ENCODE results near the gene EFNA1.

Gene EFNA1

GRCh38 chr1:155085504-155086127, 42.1 kb upstream of the EFNA1 start:
- H3K4me3 ChIP-seq (ENCODE audit: low read length), result peak overlapping the region; percentile 71
- no peak for TF ChIP-seq CTCF (IDR thresholded peaks at IDR 0.05; ENCODE audit: insufficient read depth, low read depth, low read length, missing control alignments)
- peak; percentile 88 for DNase-seq (ENCODE audit: low read depth)

GRCh38 chr1:155086128-155086741, 41.4 kb upstream of the EFNA1 start:
- DNase-seq (ENCODE audit: low read depth), result peak; percentile 60
- peak; percentile 86 for TF ChIP-seq CTCF (IDR thresholded peaks at IDR 0.05; ENCODE audit: insufficient read depth, low read depth, low read length, missing control alignments)
- H3K4me3 ChIP-seq (ENCODE audit: low read length), result no peak overlapping the region

- DNase-seq (ENCODE audit: low read depth), result no peak
- H3K4me3 ChIP-seq (ENCODE audit: low read length), result no peak overlapping the region
- TF ChIP-seq CTCF (IDR thresholded peaks at IDR 0.05; ENCODE audit: insufficient read depth, low read depth, low read length, missing control alignments), result no peak
These were observed 40.7 kb upstream of the EFNA1 start for GRCh38 chr1:155086856-155087535.

GRCh38 chr1:155091071-155092051, 36.3 kb upstream of the EFNA1 start:
- peak; percentile 68 for DNase-seq (ENCODE audit: low read depth)
- no peak overlapping the region for H3K4me3 ChIP-seq (ENCODE audit: low read length)
- peak; percentile 95 for TF ChIP-seq CTCF (IDR thresholded peaks at IDR 0.05; ENCODE audit: insufficient read depth, low read depth, low read length, missing control alignments)

- no peak overlapping the region for H3K4me3 ChIP-seq (ENCODE audit: low read length)
- no peak for TF ChIP-seq CTCF (IDR thresholded peaks at IDR 0.05; ENCODE audit: insufficient read depth, low read depth, low read length, missing control alignments)
- no peak for DNase-seq (ENCODE audit: low read depth)
These were observed 35.5 kb upstream of the EFNA1 start for GRCh38 chr1:155092131-155092530.

- H3K4me3 ChIP-seq (ENCODE audit: low read length), result no peak overlapping the region
- DNase-seq (ENCODE audit: low read depth), result no peak
- no peak for TF ChIP-seq CTCF (IDR thresholded peaks at IDR 0.05; ENCODE audit: insufficient read depth, low read depth, low read length, missing control alignments)
These were observed 35.0 kb upstream of the EFNA1 start for GRCh38 chr1:155092641-155093040.

Data from epithelial cell of esophagus (primary cell).